Testis (tissue), 2 donors: ENCODE data around the gene ZNF14.

Source experiments
- CTCF ChIP-seq, 3 experiments: fragments of 450-650 bp in 2 of 3; fragments of 200-600 bp in 1 of 3; sonication (generic) in 1 of 3; IDR thresholded peaks; one replicate each; pipeline ENCODE4 v1.5.1; 2016 to 2019; ENCODE audit warnings: antibody characterized with exemption in 3 of 3, mild to moderate bottlenecking in 2 of 3, moderate library complexity in 1 of 3
- POLR2A ChIP-seq: fragments of 450-650 bp; IDR thresholded peaks from one replicate; pipeline ENCODE4 v1.6.1; 2017; ENCODE audit warnings: antibody characterized with exemption, mild to moderate bottlenecking, moderate library complexity

GRCh38 chr19:19662871-19663255 is 70.0 kb downstream of the ZNF14 start:
- TF ChIP-seq POLR2A (no peak), CTCF (IDR thresholded peaks at IDR 0.05) (no peak)
